Lower leg skin (tissue), 4 donors: Measurements from ENCODE around the gene RNF31. TPM values are rescaled to one million over a fixed set of nuclear protein-coding genes. Genes with fewer than 3 reads are reported as not detected.

Experiments
- DNase-seq, 2 donors: peaks; one replicate each; pipeline ENCODE4 v3.0.0-alpha.2; 2019; ENCODE audit warnings: low spot score in 2 of 2
- H3K4me3 ChIP-seq: fragments of 200-600 bp; sonication (generic); 2 replicates; pipeline ENCODE4 v1.5.1; 2017; ENCODE audit warnings: mild to moderate bottlenecking, low read depth; ENCODE audit not compliant: poor library complexity, severe bottlenecking
- CTCF ChIP-seq, 3 donors: fragments of 450-650 bp; IDR thresholded peaks; one replicate each; pipeline ENCODE4 v1.5.1; 2016; ENCODE audit warnings: antibody characterized with exemption in 3 of 3, mild to moderate bottlenecking in 3 of 3, moderate library complexity in 2 of 3
- POLR2A ChIP-seq, 2 donors: fragments of 450-650 bp; IDR thresholded peaks; one replicate each; pipeline ENCODE4 v1.6.1; 2016 to 2017; ENCODE audit warnings: antibody characterized with exemption in 2 of 2, mild to moderate bottlenecking in 1 of 2, moderate library complexity in 1 of 2
- WGBS, 2 donors: methylation state at CpG; one replicate each; pipeline ENCODE4 v1.1.5; 2018; 5-methylcytosine and 5-hydroxymethylcytosine counted together
- intact Hi-C: fragments of 100-400 bp; cut with DNase I; formaldehyde crosslinking; loops from one replicate; pipeline ENCODE4 v1.15.0; 2023; ENCODE audit warnings: low total_unique reads
- total RNA-seq, 4 donors: library from RNA; depleted of rRNA; stranded (reverse); fragments of >200 nt; gene quantifications; one replicate each; pipeline ENCODE4 v1.1.0, GENCODE V29; 2016

Gene RNF31
- total RNA-seq, 4 donors from 2014 or later: 53.1 to 98.6 (median 77.3) TPM

GRCh38 chr14:24130717-24131548 lies 16.4 kb upstream of the RNF31 start:
- DNase-seq: no peak
- WGBS, 2 donors: 66 to 71% methylated on average over 6 to 7 of the region's 7 CpGs

GRCh38 chr14:24131549-24131966 lies 15.7 kb upstream of the RNF31 start:
- 78 to 83% methylated on average over 15 of the region's 15 CpGs for WGBS, 2 donors
- H3K4me3 ChIP-seq: no peak overlapping the region
- DNase-seq: no peak
- TF ChIP-seq CTCF (IDR thresholded peaks at IDR 0.05): no peak
- intact Hi-C loops: no loop called here

More at GRCh38 chr14:24130717-24131548, 16.4 kb upstream of the RNF31 start:
- TF ChIP-seq CTCF (IDR thresholded peaks at IDR 0.05) (no peak), POLR2A (IDR thresholded peaks at IDR 0.05) (no peak)
- H3K4me3 ChIP-seq: no peak overlapping the region
- intact Hi-C loops: no loop called here

DNA sequence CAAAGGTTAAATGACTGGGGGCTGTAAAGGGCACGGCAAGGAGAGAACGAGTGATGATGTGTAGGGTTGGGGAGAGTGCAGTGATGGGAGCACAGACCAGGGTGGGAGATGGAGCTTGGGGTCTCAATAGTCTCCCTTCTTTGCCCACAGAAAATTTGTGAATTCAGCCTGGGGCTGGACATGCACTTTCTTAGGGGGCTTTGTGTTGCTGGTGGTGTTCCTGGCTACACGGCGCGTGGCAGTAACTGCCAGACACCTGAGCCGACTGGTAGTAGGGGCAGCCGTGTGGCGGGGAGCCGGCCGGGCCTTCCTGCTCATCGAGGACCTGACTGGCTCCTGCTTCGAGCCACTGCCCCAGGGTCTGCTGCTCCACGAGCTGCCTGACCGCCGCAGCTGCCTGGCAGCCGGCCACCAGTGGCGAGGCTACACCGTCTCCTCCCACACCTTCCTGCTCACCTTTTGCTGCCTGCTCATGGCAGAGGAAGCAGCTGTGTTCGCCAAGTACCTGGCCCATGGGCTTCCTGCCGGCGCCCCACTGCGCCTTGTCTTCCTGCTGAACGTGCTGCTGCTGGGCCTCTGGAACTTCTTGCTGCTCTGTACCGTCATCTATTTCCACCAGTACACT lies 15.1 kb upstream of the RNF31 start:
- DNase-seq: no peak
- WGBS, 2 donors: 48 to 58% methylated on average over 16 to 24 of the region's 24 CpGs
- intact Hi-C loops: no loop called here
- H3K4me3 ChIP-seq: no peak overlapping the region
- TF ChIP-seq POLR2A (IDR thresholded peaks at IDR 0.05) (no peak), CTCF (IDR thresholded peaks at IDR 0.05) (no peak)

- 94% methylated on average over 2 of the region's 2 CpGs for WGBS, 2 donors
- TF ChIP-seq POLR2A (IDR thresholded peaks at IDR 0.05): no peak
- no peak for TF ChIP-seq CTCF (IDR thresholded peaks at IDR 0.05)
- H3K4me3 ChIP-seq: no peak overlapping the region
- no peak for DNase-seq
- intact Hi-C loops: no loop called here
Measured at GRCh38 chr14:24132976-24133375, 14.3 kb upstream of the RNF31 start.

- TF ChIP-seq CTCF (IDR thresholded peaks at IDR 0.05) (no peak), POLR2A (IDR thresholded peaks at IDR 0.05) (no peak)
- intact Hi-C loops: no loop called here
- no peak for DNase-seq
- H3K4me3 ChIP-seq: no peak overlapping the region
- 93 to 98% methylated on average over 1 of the region's 1 CpG for WGBS, 2 donors
Measured at GRCh38 chr14:24133735-24134134, 13.6 kb upstream of the RNF31 start.
